Neuronal stem cell (in vitro differentiated cells): Measurements from ENCODE around the gene DSCAM.
"Not testable (repeated sequence)": the region's sequence is repeated elsewhere in the genome, so short reads cannot be mapped to it uniquely, and the experiment has no call there.

Experiments
- DNase-seq: peaks from one replicate; pipeline ENCODE4 v3.0.0-alpha.2; 2013; ENCODE audit warnings: low spot score
- H2AFZ ChIP-seq: one replicate; pipeline ENCODE4 v1.6.1; 2013; ENCODE audit warnings: mild to moderate bottlenecking, low read length, inconsistent platforms
- H2AK5ac ChIP-seq: 2 replicates; pipeline ENCODE4 v1.6.1; 2013; ENCODE audit warnings: low read depth, mild to moderate bottlenecking, inconsistent platforms, low read length, moderate library complexity, mixed read lengths
- H2BK120ac ChIP-seq: 2 replicates; pipeline ENCODE4 v1.6.1; 2013; ENCODE audit warnings: low read depth, mild to moderate bottlenecking, inconsistent platforms, low read length, moderate library complexity, mixed read lengths
- H2BK12ac ChIP-seq: one replicate; pipeline ENCODE4 v1.6.1; 2013; ENCODE audit warnings: low read length, inconsistent platforms
- H2BK15ac ChIP-seq: 2 replicates; pipeline ENCODE4 v1.6.1; 2013; ENCODE audit warnings: mild to moderate bottlenecking, low read length, inconsistent platforms, mixed read lengths
- H2BK5ac ChIP-seq: one replicate; pipeline ENCODE4 v1.6.1; 2013; ENCODE audit warnings: inconsistent platforms, mild to moderate bottlenecking, low read length, moderate library complexity
- H3K14ac ChIP-seq: one replicate; pipeline ENCODE4 v1.6.1; 2013; ENCODE audit warnings: low read length, inconsistent platforms
- H3K18ac ChIP-seq: 2 replicates; pipeline ENCODE4 v1.6.1; 2013; ENCODE audit warnings: low read length, inconsistent platforms
- H3K23ac ChIP-seq: 2 replicates; pipeline ENCODE4 v1.6.1; 2013; ENCODE audit warnings: low read depth, mild to moderate bottlenecking, mixed read lengths, low read length, inconsistent platforms; ENCODE audit not compliant: poor library complexity
- H3K27ac ChIP-seq: replicated peaks from 3 replicates; pipeline ENCODE4 v1.5.1; 2013; ENCODE audit warnings: low read length, inconsistent platforms
- H3K27me3 ChIP-seq, 3 experiments: 2 replicates each; pipeline ENCODE4 v1.6.1; 2013; ENCODE audit warnings: low read length in 3 of 3, mild to moderate bottlenecking in 2 of 3, inconsistent platforms in 1 of 3, low read depth in 1 of 3, mixed read lengths in 1 of 3, moderate library complexity in 1 of 3; ENCODE audit not compliant: control insufficient read depth in 3 of 3, insufficient read depth in 3 of 3
- H3K36me3 ChIP-seq, 2 donors: replicated peaks in 1 of 2; 2 replicates each; pipeline ENCODE4 v1.6.1; 2013; ENCODE audit warnings: low read length in 2 of 2; ENCODE audit not compliant: control insufficient read depth in 2 of 2, insufficient read depth in 2 of 2
- H3K4ac ChIP-seq: 2 replicates; pipeline ENCODE4 v1.6.1; 2013; ENCODE audit warnings: inconsistent platforms, mild to moderate bottlenecking, low read length, moderate library complexity
- H3K4me1 ChIP-seq, 2 donors: 1 replicate in 1 of 2; 2 replicates in 1 of 2; pipeline ENCODE4 v1.6.1; 2013; ENCODE audit warnings: low read length in 2 of 2, low read depth in 1 of 2; ENCODE audit not compliant: control insufficient read depth in 2 of 2, insufficient read depth in 1 of 2
- H3K4me2 ChIP-seq: one replicate; pipeline ENCODE4 v1.6.1; 2013; ENCODE audit warnings: mild to moderate bottlenecking, low read length, inconsistent platforms; ENCODE audit not compliant: insufficient read depth, poor library complexity, severe bottlenecking
- H3K4me3 ChIP-seq, 2 donors: 2 replicates each; pipeline ENCODE4 v1.5.1; 2013; ENCODE audit warnings: low read length in 2 of 2, mild to moderate bottlenecking in 2 of 2, inconsistent platforms in 1 of 2, moderate library complexity in 1 of 2
- H3K79me1 ChIP-seq: one replicate; pipeline ENCODE4 v1.6.1; 2013; ENCODE audit warnings: low read depth, mild to moderate bottlenecking, inconsistent platforms, low read length, moderate library complexity
- H3K9ac ChIP-seq: one replicate; pipeline ENCODE4 v1.6.1; 2013; ENCODE audit warnings: mild to moderate bottlenecking, low read depth, low read length, inconsistent platforms; ENCODE audit not compliant: poor library complexity
- H3K9me3 ChIP-seq, 2 donors: replicated peaks in 1 of 2; 2 replicates each; pipeline versions ENCODE3 to v1.6.1; 2013; ENCODE audit warnings: low read length in 2 of 2, mild to moderate bottlenecking in 2 of 2, inconsistent platforms in 1 of 2, low read depth in 1 of 2, mixed read lengths in 1 of 2, moderate library complexity in 1 of 2; ENCODE audit not compliant: control insufficient read depth in 2 of 2, insufficient read depth in 1 of 2
- H4K8ac ChIP-seq: one replicate; pipeline ENCODE4 v1.6.1; 2013; ENCODE audit warnings: low read depth, mild to moderate bottlenecking, inconsistent platforms, low read length, moderate library complexity
- H4K91ac ChIP-seq: one replicate; pipeline ENCODE4 v1.6.1; 2013; ENCODE audit warnings: low read length, low read depth, mild to moderate bottlenecking, inconsistent platforms; ENCODE audit not compliant: poor library complexity
- WGBS, 2 donors: extraction: QIAGEN DNeasy Blood & Tissue Kit; methylation state at CpG; one replicate each; pipeline ENCODE4 v1.1.7; 2013; ENCODE audit warnings: missing lambda C conversion rate in 2 of 2, mixed read lengths in 1 of 2; ENCODE audit not compliant: insufficient read length in 2 of 2, insufficient replicate concordance in 1 of 2; ENCODE audit errors: extremely low coverage in 2 of 2; 5-methylcytosine and 5-hydroxymethylcytosine counted together

The DSCAM gene

GRCh38 chr21:40439581-40439980, 407.4 kb downstream of the DSCAM start:
- H3K79me1 ChIP-seq, DNase-seq, H3K4ac ChIP-seq, H4K8ac ChIP-seq, H2AFZ ChIP-seq, H2BK5ac ChIP-seq, H3K4me1 ChIP-seq, H2AK5ac ChIP-seq, H3K4me3 ChIP-seq, H3K23ac ChIP-seq, H3K14ac ChIP-seq, H2BK12ac ChIP-seq, H3K27ac ChIP-seq, H2BK15ac ChIP-seq, H4K91ac ChIP-seq, H3K18ac ChIP-seq, H3K9me3 ChIP-seq, H3K4me2 ChIP-seq, H3K36me3 ChIP-seq, H3K27me3 ChIP-seq, H3K9ac ChIP-seq, H2BK120ac ChIP-seq: not testable (repeated sequence)
- WGBS, 2 donors: no CpG with 5 or more reads among the region's 2 CpGs

GRCh38 chr21:40438616-40439015, 408.3 kb downstream of the DSCAM start:
- no peak overlapping the region for H4K91ac ChIP-seq
- no CpG with 5 or more reads among the region's 3 CpGs for WGBS, 2 donors
- no peak for DNase-seq

DNA sequence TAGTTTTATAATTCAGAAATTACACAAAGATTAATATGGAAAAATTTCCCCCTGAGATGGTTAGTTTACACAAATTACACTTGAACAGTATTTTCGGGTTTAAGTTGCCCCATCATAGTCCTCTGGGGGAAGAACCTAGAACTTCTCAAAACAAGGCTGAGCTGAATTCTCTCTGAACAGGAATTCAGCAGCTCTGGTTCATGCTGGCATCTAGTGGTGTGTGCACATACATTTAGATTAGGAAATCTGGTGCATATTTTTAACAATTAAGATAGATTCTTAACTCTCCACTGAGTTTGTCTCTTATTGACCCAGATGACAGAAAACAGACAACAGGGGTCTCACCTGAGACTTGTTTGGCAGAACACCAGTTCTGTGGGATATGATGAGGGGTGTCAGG, 410.7 kb downstream of the DSCAM start:
- no peak overlapping the region for H3K9ac ChIP-seq
- no peak overlapping the region for H2AK5ac ChIP-seq
- no peak overlapping the region for H2BK15ac ChIP-seq
- H3K4me1 ChIP-seq: no peaks in the 10 kb centered on the region
- H3K27ac ChIP-seq: no peak overlapping the region
- WGBS, 2 donors: no CpG with 5 or more reads among the region's 1 CpG
- H3K27me3 ChIP-seq: no peaks in the 10 kb centered on the region
- no peak overlapping the region for H2BK12ac ChIP-seq
- H3K23ac ChIP-seq: no peak overlapping the region
- H3K4me2 ChIP-seq: no peak overlapping the region
- H2BK120ac ChIP-seq: no peak overlapping the region
- no peak overlapping the region for H4K8ac ChIP-seq
- no peaks in the 10 kb centered on the region for H3K36me3 ChIP-seq
- no peak overlapping the region for H3K4ac ChIP-seq
- H3K14ac ChIP-seq: no peak overlapping the region
- H4K91ac ChIP-seq: no peak overlapping the region
- H2BK5ac ChIP-seq: no peak overlapping the region
- H3K18ac ChIP-seq: no peak overlapping the region
- no peak for DNase-seq
- H3K9me3 ChIP-seq: peaks cover 0 to 4% of the 10 kb centered on the region in 2 donors
- H3K4me3 ChIP-seq: no peak overlapping the region
- no peaks in the 10 kb centered on the region for H3K79me1 ChIP-seq
- no peak overlapping the region for H2AFZ ChIP-seq

More at GRCh38 chr21:40438616-40439015, 408.3 kb downstream of the DSCAM start:
- no peak overlapping the region for H3K4me2 ChIP-seq
- H3K4me3 ChIP-seq: no peak overlapping the region
- H3K27ac ChIP-seq: no peak overlapping the region
- peaks cover 0 to 5% of the 10 kb centered on the region in 2 donors for H3K9me3 ChIP-seq
- H4K8ac ChIP-seq: no peak overlapping the region
- H2BK5ac ChIP-seq: no peak overlapping the region
- no peak overlapping the region for H2AFZ ChIP-seq
- H3K18ac ChIP-seq: no peak overlapping the region
- no peak overlapping the region for H2AK5ac ChIP-seq
- no peaks in the 10 kb centered on the region for H3K36me3 ChIP-seq
- no peak overlapping the region for H2BK12ac ChIP-seq
- H3K27me3 ChIP-seq: no peaks in the 10 kb centered on the region
- H2BK120ac ChIP-seq: no peak overlapping the region
- H3K4ac ChIP-seq: no peak overlapping the region
- no peak overlapping the region for H3K9ac ChIP-seq
- no peaks in the 10 kb centered on the region for H3K79me1 ChIP-seq
- H2BK15ac ChIP-seq: no peak overlapping the region
- H3K14ac ChIP-seq: no peak overlapping the region
- H3K4me1 ChIP-seq: no peaks in the 10 kb centered on the region
- H3K23ac ChIP-seq: no peak overlapping the region

- H3K23ac ChIP-seq: no peak overlapping the region
- no peak overlapping the region for H3K4ac ChIP-seq
- no peak overlapping the region for H4K91ac ChIP-seq
- no peak overlapping the region for H3K9ac ChIP-seq
- H3K36me3 ChIP-seq: no peaks in the 10 kb centered on the region
- H3K14ac ChIP-seq: no peak overlapping the region
- no peak overlapping the region for H2BK120ac ChIP-seq
- H2BK15ac ChIP-seq: no peak overlapping the region
- DNase-seq: no peak
- H3K4me2 ChIP-seq: no peak overlapping the region
- H2AK5ac ChIP-seq: no peak overlapping the region
- no peak overlapping the region for H3K27ac ChIP-seq
- no peaks in the 10 kb centered on the region for H3K27me3 ChIP-seq
- no peak overlapping the region for H2BK5ac ChIP-seq
- no peak overlapping the region for H2BK12ac ChIP-seq
- no peak overlapping the region for H4K8ac ChIP-seq
- no peak overlapping the region for H2AFZ ChIP-seq
- WGBS, 2 donors: no CpG with 5 or more reads among the region's 2 CpGs
- no peak overlapping the region for H3K4me3 ChIP-seq
- no peaks in the 10 kb centered on the region for H3K79me1 ChIP-seq
- H3K9me3 ChIP-seq: peaks cover 0 to 2% of the 10 kb centered on the region in 2 donors
- H3K4me1 ChIP-seq: peaks cover 0 to 1% of the 10 kb centered on the region in 2 donors
- H3K18ac ChIP-seq: no peak overlapping the region
Observed at GRCh38 chr21:40433538-40433937, 413.4 kb downstream of the DSCAM start.
